SK-N-SH (cell line): ENCODE data around the gene RALBP1. TPM values are rescaled to one million over a fixed set of nuclear protein-coding genes. Genes with fewer than 3 reads are reported as not detected.

Experiments
- CTCF ChIA-PET: fragments of 300-600, 350-600 bp; formaldehyde crosslinking; extraction: SDS; loops from one replicate; lab custom pipeline; 2021; lab: Yijun Ruan, JAX
- POLR2A ChIA-PET: fragments of 350-600 bp; sonication (Branson Sonifier 250); formaldehyde crosslinking; extraction: SDS; loops from one replicate; lab custom pipeline; 2020; ENCODE audit warnings: antibody characterized with exemption, inconsistent platforms; lab: Yijun Ruan, JAX
- DNase-seq: peaks from one replicate; pipeline ENCODE4 v3.0.0; 2012
- H2AFZ ChIP-seq: fragments of 200-600 bp; sonication (generic); 2 replicates; pipeline ENCODE4 v1.8.1; 2016; ENCODE audit warnings: antibody characterized with exemption, mild to moderate bottlenecking, low read depth
- H3F3A ChIP-seq: fragments of 200-600 bp; sonication (generic); replicated peaks from 2 replicates; pipeline ENCODE3; 2016; ENCODE audit warnings: antibody characterized with exemption, mild to moderate bottlenecking; ENCODE audit not compliant: insufficient read depth
- H3K27ac ChIP-seq, 2 experiments: fragments of 200-500 bp in 1 of 2; fragments of 200-600 bp in 1 of 2; sonication (Bioruptor generic) in 1 of 2; sonication (generic), shearing (Covaris generic) in 1 of 2; 2 replicates each; pipeline versions ENCODE4 v1.5.1 to v1.6.1; 2014 to 2016; ENCODE audit warnings: low read depth in 2 of 2, inconsistent platforms in 1 of 2, low read length in 1 of 2, mild to moderate bottlenecking in 1 of 2, mixed read lengths in 1 of 2
- H3K27me3 ChIP-seq: fragments of 200-600 bp; sonication (generic), shearing (Covaris generic); 2 replicates; pipeline ENCODE4 v1.6.1; 2016; ENCODE audit warnings: mixed run types; ENCODE audit not compliant: insufficient read depth
- H3K36me3 ChIP-seq, 2 experiments: fragments of 200-500 bp in 1 of 2; fragments of 200-600 bp in 1 of 2; sonication (Bioruptor generic) in 1 of 2; sonication (generic) in 1 of 2; replicated peaks in 1 of 2; 2 replicates each; pipeline versions ENCODE3 to v1.5.1; 2014 to 2016; ENCODE audit warnings: low read length in 1 of 2, mild to moderate bottlenecking in 1 of 2; ENCODE audit not compliant: insufficient read depth in 2 of 2, control insufficient read depth in 1 of 2
- H3K4me1 ChIP-seq, 2 experiments: fragments of 200-500 bp in 1 of 2; fragments of 200-600 bp in 1 of 2; sonication (Bioruptor generic) in 1 of 2; sonication (generic), shearing (Covaris generic) in 1 of 2; 2 replicates each; pipeline versions ENCODE4 v1.5.1 to v1.6.1; 2014 to 2016; ENCODE audit warnings: low read depth in 1 of 2, low read length in 1 of 2, mixed run types in 1 of 2; ENCODE audit not compliant: insufficient read depth in 2 of 2, control insufficient read depth in 1 of 2
- H3K4me2 ChIP-seq: fragments of 200-600 bp; sonication (generic), shearing (Covaris generic); 2 replicates; pipeline ENCODE4 v1.6.1; 2017; ENCODE audit warnings: mixed run types
- H3K4me3 ChIP-seq, 2 experiments: fragments of 200-500 bp in 1 of 2; fragments of 200-600 bp in 1 of 2; sonication (Bioruptor generic) in 1 of 2; sonication (generic), shearing (Covaris generic) in 1 of 2; 2 replicates each; pipeline versions ENCODE4 v1.5.1 to v1.8.1; 2014 to 2016; ENCODE audit warnings: low read depth in 2 of 2, inconsistent platforms in 1 of 2, low read length in 1 of 2, mild to moderate bottlenecking in 1 of 2, mixed read lengths in 1 of 2, moderate library complexity in 1 of 2
- H3K79me2 ChIP-seq: fragments of 200-600 bp; sonication (generic); 2 replicates; pipeline ENCODE4 v1.8.1; 2017; ENCODE audit warnings: mild to moderate bottlenecking; ENCODE audit not compliant: insufficient read depth
- H3K9ac ChIP-seq: fragments of 200-600 bp; sonication (generic); 2 replicates; pipeline ENCODE4 v1.6.1; 2017; ENCODE audit warnings: mixed run types
- H3K9me2 ChIP-seq: fragments of 200-600 bp; sonication (generic); 2 replicates; pipeline ENCODE4 v1.6.1; 2017; ENCODE audit warnings: mixed run types
- H3K9me3 ChIP-seq: fragments of 200-600 bp; sonication (generic); 2 replicates; pipeline ENCODE4 v1.6.1; 2017; ENCODE audit warnings: mixed run types, mild to moderate bottlenecking, moderate library complexity
- H4K20me1 ChIP-seq: fragments of 200-600 bp; sonication (generic); 2 replicates; pipeline ENCODE4 v1.6.1; 2017; ENCODE audit warnings: mild to moderate bottlenecking, mixed run types; ENCODE audit not compliant: insufficient read depth
- FOSL2 ChIP-seq: IDR thresholded peaks from 2 replicates; pipeline ENCODE4 v1.4.0; 2012; ENCODE audit warnings: low read depth, mild to moderate bottlenecking, moderate library complexity, borderline replicate concordance
- FOXJ3 ChIP-seq: sonication (generic); formaldehyde crosslinking; IDR thresholded peaks from 2 replicates; pipeline ENCODE4 v1.5.1; 2020; ENCODE audit warnings: mild to moderate bottlenecking, missing genetic modification reagents
- JUND ChIP-seq: IDR thresholded peaks from 2 replicates; pipeline ENCODE4 v1.4.0; 2012
- NRF1 ChIP-seq: IDR thresholded peaks from 2 replicates; pipeline ENCODE4 v1.6.1; 2012; ENCODE audit warnings: low read depth, mild to moderate bottlenecking, low read length
- POLR2AphosphoS5 ChIP-seq: IDR thresholded peaks from 2 replicates; pipeline ENCODE4 v1.6.1; 2012; ENCODE audit warnings: low read depth, low read length
- RCOR1 ChIP-seq: fragments of 150-350 bp; IDR thresholded peaks from 2 replicates; pipeline ENCODE4 v1.6.1; 2017; ENCODE audit warnings: antibody characterized with exemption, low read length
- RXRA ChIP-seq: IDR thresholded peaks from 2 replicates; pipeline ENCODE4 v1.4.0; 2012; ENCODE audit warnings: low read depth, mild to moderate bottlenecking, borderline replicate concordance
- TAF1 ChIP-seq: IDR thresholded peaks from 2 replicates; pipeline ENCODE4 v1.6.1; 2012; ENCODE audit warnings: low read depth, mild to moderate bottlenecking, low read length, moderate library complexity, borderline replicate concordance
- YY1 ChIP-seq: IDR thresholded peaks from 2 replicates; pipeline ENCODE4 v1.4.0; 2012; ENCODE audit warnings: low read depth, mild to moderate bottlenecking
- WGBS: methylation state at CpG from one replicate; pipeline ENCODE4 v1.1.6; 2017; ENCODE audit warnings: low lambda C conversion rate; 5-methylcytosine and 5-hydroxymethylcytosine counted together
- polyA plus RNA-seq, 3 experiments: library from polyadenylated mRNA; depleted of rRNA; stranded (reverse); fragments of >200 nt; gene quantifications; 2 replicates each; pipeline ENCODE4 v1.2.3, GENCODE V29; 2012
- TF ChIP-seq, protein P1 (sequence below): IDR thresholded peaks from 2 replicates; pipeline ENCODE4 v1.6.1; 2012; ENCODE audit warnings: mild to moderate bottlenecking, low read depth, low read length, moderate library complexity
- TF ChIP-seq, protein P2 (sequence below): IDR thresholded peaks from 2 replicates; pipeline ENCODE4 v1.4.0; 2012; ENCODE audit warnings: low read depth, borderline replicate concordance
- TF ChIP-seq, protein P3 (sequence below): fragments of 150-350 bp; IDR thresholded peaks from 2 replicates; pipeline ENCODE4 v1.6.1; 2017; ENCODE audit warnings: antibody characterized with exemption, low read length, low read depth, borderline replicate concordance
- TF ChIP-seq, protein P4 (sequence below): IDR thresholded peaks from 2 replicates; pipeline ENCODE4 v1.4.0; 2012; ENCODE audit warnings: low read depth

The RALBP1 gene
- polyA plus RNA-seq, 1 of the 3 experiments (the other 2 are of a cell fraction), result 43.8 TPM

DNA sequence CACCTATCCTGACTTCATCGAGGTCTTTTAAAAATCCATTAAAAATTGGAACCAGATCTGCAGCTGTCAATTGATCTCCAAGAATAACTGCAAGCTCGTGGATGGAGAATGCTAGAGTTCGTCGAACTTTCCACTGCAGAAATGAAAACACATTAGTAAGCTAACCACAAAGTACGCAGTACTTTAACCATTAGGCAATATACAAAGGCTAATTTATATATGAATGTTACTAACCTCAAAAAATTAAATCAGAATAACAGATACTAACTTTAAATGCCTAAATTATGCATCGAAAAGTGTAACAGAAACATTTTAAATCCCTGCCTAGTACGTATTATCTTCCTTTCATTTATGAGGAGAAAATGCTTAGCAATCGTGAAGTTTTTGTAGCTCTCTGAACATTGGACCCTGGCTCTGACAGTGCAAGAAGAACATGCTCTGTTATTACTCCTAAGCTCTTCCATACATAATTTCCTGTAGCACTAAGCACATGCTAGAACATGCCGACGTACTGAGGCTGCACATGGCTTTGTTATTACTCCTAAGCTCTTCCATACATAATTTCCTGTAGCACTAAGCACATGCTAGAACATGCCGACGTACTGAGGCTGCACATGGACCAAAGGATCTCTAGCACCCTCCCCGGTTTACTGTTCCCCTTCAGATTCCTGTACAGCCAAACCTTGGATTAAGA, 82.1 kb downstream of the RALBP1 start:
- H3K36me3 ChIP-seq, result peaks cover 66 to 91% of the 10 kb centered on the region in 2 experiments
- TF ChIP-seq FOXJ3 (CRISPR knock-in tag) (no peak), JUND (no peak), POLR2AphosphoS5 (no peak), TAF1 (no peak), FOSL2 (no peak), RCOR1 (no peak), RXRA (no peak), YY1 (no peak), NRF1 (no peak)
- TF ChIP-seq, protein P1, sequence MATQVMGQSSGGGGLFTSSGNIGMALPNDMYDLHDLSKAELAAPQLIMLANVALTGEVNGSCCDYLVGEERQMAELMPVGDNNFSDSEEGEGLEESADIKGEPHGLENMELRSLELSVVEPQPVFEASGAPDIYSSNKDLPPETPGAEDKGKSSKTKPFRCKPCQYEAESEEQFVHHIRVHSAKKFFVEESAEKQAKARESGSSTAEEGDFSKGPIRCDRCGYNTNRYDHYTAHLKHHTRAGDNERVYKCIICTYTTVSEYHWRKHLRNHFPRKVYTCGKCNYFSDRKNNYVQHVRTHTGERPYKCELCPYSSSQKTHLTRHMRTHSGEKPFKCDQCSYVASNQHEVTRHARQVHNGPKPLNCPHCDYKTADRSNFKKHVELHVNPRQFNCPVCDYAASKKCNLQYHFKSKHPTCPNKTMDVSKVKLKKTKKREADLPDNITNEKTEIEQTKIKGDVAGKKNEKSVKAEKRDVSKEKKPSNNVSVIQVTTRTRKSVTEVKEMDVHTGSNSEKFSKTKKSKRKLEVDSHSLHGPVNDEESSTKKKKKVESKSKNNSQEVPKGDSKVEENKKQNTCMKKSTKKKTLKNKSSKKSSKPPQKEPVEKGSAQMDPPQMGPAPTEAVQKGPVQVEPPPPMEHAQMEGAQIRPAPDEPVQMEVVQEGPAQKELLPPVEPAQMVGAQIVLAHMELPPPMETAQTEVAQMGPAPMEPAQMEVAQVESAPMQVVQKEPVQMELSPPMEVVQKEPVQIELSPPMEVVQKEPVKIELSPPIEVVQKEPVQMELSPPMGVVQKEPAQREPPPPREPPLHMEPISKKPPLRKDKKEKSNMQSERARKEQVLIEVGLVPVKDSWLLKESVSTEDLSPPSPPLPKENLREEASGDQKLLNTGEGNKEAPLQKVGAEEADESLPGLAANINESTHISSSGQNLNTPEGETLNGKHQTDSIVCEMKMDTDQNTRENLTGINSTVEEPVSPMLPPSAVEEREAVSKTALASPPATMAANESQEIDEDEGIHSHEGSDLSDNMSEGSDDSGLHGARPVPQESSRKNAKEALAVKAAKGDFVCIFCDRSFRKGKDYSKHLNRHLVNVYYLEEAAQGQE, result no peak
- TF ChIP-seq, protein P2, sequence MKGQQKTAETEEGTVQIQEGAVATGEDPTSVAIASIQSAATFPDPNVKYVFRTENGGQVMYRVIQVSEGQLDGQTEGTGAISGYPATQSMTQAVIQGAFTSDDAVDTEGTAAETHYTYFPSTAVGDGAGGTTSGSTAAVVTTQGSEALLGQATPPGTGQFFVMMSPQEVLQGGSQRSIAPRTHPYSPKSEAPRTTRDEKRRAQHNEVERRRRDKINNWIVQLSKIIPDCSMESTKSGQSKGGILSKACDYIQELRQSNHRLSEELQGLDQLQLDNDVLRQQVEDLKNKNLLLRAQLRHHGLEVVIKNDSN, result no peak
- TF ChIP-seq, protein P3, sequence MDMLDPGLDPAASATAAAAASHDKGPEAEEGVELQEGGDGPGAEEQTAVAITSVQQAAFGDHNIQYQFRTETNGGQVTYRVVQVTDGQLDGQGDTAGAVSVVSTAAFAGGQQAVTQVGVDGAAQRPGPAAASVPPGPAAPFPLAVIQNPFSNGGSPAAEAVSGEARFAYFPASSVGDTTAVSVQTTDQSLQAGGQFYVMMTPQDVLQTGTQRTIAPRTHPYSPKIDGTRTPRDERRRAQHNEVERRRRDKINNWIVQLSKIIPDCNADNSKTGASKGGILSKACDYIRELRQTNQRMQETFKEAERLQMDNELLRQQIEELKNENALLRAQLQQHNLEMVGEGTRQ, result no peak
- TF ChIP-seq, protein P4, sequence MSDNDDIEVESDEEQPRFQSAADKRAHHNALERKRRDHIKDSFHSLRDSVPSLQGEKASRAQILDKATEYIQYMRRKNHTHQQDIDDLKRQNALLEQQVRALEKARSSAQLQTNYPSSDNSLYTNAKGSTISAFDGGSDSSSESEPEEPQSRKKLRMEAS, result no peak
- TF ChIP-seq, all 33 proteins: peak for 0

More for the DNA sequence above, 82.1 kb downstream of the RALBP1 start:
- H3K79me2 ChIP-seq, result peaks cover 7% of the 10 kb centered on the region; the same call in 1 of the 2 replicates
- H4K20me1 ChIP-seq, result no peaks in the 10 kb centered on the region
- H3K9me2 ChIP-seq, result no peaks in the 10 kb centered on the region
- ChIA-PET CTCF (no interaction called here), POLR2A (no interaction called here)
- H3K27ac ChIP-seq, result no peak overlapping the region
- no peak overlapping the region for H3K4me2 ChIP-seq
- no peak for DNase-seq
- H3F3A ChIP-seq, result no peaks in the 10 kb centered on the region
- H3K9ac ChIP-seq, result no peak overlapping the region
- no peaks in the 10 kb centered on the region for H3K4me1 ChIP-seq
- 94% methylated on average over 13 of the region's 13 CpGs for WGBS
- H3K4me3 ChIP-seq, result no peak overlapping the region
- H2AFZ ChIP-seq, result no peak overlapping the region
- H3K27me3 ChIP-seq, result no peaks in the 10 kb centered on the region
- no peaks in the 10 kb centered on the region for H3K9me3 ChIP-seq
